ENCODE results near the gene WDR77. TPM values are rescaled to one million over a fixed set of nuclear protein-coding genes. Genes with fewer than 3 reads are reported as not detected.

Gene WDR77
- total RNA-seq, 1 donor from 2014 or later: 54.6 TPM

- DNase-seq (ENCODE audit: low spot score): no peak
Measured at GRCh38 chr1:111439461-111440351, 9.3 kb downstream of the WDR77 start.

- DNase-seq (ENCODE audit: low spot score): no peak
Measured at GRCh38 chr1:111436726-111437125, 12.3 kb downstream of the WDR77 start.

GRCh38 chr1:111424281-111424680 lies 24.8 kb downstream of the WDR77 start:
- DNase-seq (ENCODE audit: low spot score): no peak

GRCh38 chr1:111422546-111423391 lies 26.3 kb downstream of the WDR77 start:
- DNase-seq (ENCODE audit: low spot score): peak; percentile 69

- no peak for DNase-seq (ENCODE audit: low spot score)
Measured at GRCh38 chr1:111420377-111420776, 28.7 kb downstream of the WDR77 start.

GRCh38 chr1:111419037-111419436 lies 30.0 kb downstream of the WDR77 start:
- no peak for DNase-seq (ENCODE audit: low spot score)

GRCh38 chr1:111417755-111418154 lies 31.3 kb downstream of the WDR77 start:
- no peak for DNase-seq (ENCODE audit: low spot score)

GRCh38 chr1:111415461-111415860 lies 33.6 kb downstream of the WDR77 start:
- DNase-seq (ENCODE audit: low spot score): no peak

GRCh38 chr1:111414756-111415155 lies 34.3 kb downstream of the WDR77 start:
- no peak for DNase-seq (ENCODE audit: low spot score)

- no peak for DNase-seq (ENCODE audit: low spot score)
Measured at GRCh38 chr1:111412839-111413238, 36.2 kb downstream of the WDR77 start.

GRCh38 chr1:111407301-111407700 lies 41.8 kb downstream of the WDR77 start:
- no peak for DNase-seq (ENCODE audit: low spot score)

- DNase-seq (ENCODE audit: low spot score): peak; percentile 52
Measured at GRCh38 chr1:111406321-111406768, 42.7 kb downstream of the WDR77 start.

GRCh38 chr1:111404588-111404987 lies 44.5 kb downstream of the WDR77 start:
- DNase-seq (ENCODE audit: low spot score): no peak

- DNase-seq (ENCODE audit: low spot score): no peak
Measured at GRCh38 chr1:111402083-111402482, 47.0 kb downstream of the WDR77 start.

- DNase-seq (ENCODE audit: low spot score): peak; percentile 65
Measured at GRCh38 chr1:111399792-111400610, 49.1 kb downstream of the WDR77 start.

- DNase-seq (ENCODE audit: low spot score): no peak
Measured at GRCh38 chr1:111392460-111392945, 56.6 kb downstream of the WDR77 start.

GRCh38 chr1:111392042-111392441 lies 57.0 kb downstream of the WDR77 start:
- DNase-seq (ENCODE audit: low spot score): no peak
